Neural crest cell (in vitro differentiated cells): ENCODE data around the gene STX17. TPM values are rescaled to one million over a fixed set of nuclear protein-coding genes. Genes with fewer than 3 reads are reported as not detected.
"Not testable (repeated sequence)": the region's sequence is repeated elsewhere in the genome, so short reads cannot be mapped to it uniquely, and the experiment has no call there.

Experiments
- DNase-seq: peaks from one replicate; pipeline ENCODE4 v3.0.0; 2021; ENCODE audit warnings: low read depth, mixed read lengths, low spot score
- H3K27ac Mint-ChIP-seq: one replicate; pipeline ENCODE4 v1.8.0; 2021; ENCODE audit warnings: mild to moderate bottlenecking, mixed read lengths; ENCODE audit not compliant: unreplicated experiment
- H3K27me3 Mint-ChIP-seq: 2 replicates; pipeline ENCODE4 v1.8.0; 2021; ENCODE audit warnings: low read depth, mild to moderate bottlenecking, mixed read lengths
- H3K36me3 Mint-ChIP-seq: 2 replicates; pipeline ENCODE4 v1.8.0; 2021; ENCODE audit warnings: low read depth, mild to moderate bottlenecking, mixed read lengths
- H3K4me1 Mint-ChIP-seq: 2 replicates; pipeline ENCODE4 v1.8.0; 2021; ENCODE audit warnings: mixed read lengths
- H3K4me3 Mint-ChIP-seq: one replicate; pipeline ENCODE4 v1.8.0; 2021; ENCODE audit warnings: mild to moderate bottlenecking, mixed read lengths
- H3K9me3 Mint-ChIP-seq: 2 replicates; pipeline ENCODE4 v1.8.0; 2021; ENCODE audit warnings: mixed read lengths
- total RNA-seq: library from RNA; stranded (reverse); gene quantifications from 2 replicates; pipeline ENCODE4 v1.2.1, GENCODE V29; 2021
- TF ChIP-seq, protein P1 (sequence below): fragments of 200-600 bp; sonication (generic); conservative IDR thresholded peaks from 2 replicates; pipeline ENCODE4 v1.5.0; 2021; ENCODE audit warnings: antibody characterized with exemption, mild to moderate bottlenecking

The STX17 gene
- total RNA-seq, 1 donor from 2014 or later: 24.3 TPM

DNA sequence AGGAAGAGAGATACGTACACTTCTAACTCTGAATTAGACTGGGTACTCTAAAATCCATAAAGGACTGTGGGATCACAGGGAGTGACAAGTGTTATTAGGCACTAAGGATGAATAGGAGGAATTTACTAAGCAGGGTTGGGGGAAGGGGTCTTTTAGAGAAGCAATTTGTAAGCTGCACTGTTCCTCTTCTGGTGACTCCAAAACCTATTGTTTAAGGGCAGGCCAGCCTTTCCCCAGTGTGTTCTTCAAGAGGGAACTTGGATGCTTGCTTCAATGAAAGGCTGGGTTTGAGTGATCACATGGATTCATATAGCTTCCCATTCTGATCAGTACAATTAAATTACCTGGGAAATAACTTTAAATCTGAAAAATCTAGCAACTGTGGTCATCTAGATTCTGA lies 71.8 kb downstream of the STX17 start:
- no peak overlapping the region for H3K27ac Mint-ChIP-seq

DNA sequence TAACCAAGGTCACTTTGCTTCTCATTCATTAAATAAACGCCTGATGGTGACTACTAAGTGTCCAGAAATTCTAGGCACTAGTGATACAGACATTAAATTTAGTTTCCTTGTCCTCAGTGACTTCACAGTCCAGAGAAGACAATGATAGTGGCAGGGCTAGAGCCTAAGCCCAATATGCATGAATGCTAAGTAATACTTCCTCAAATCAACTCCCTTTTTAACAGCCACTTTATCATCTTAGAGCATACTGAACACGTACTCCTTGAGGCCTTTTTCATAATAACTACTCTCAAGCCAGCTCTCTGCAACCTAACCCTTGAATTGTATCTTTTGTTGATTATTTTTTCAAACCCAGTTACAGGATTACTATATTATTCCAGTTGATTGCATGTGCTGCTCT lies 74.1 kb downstream of the STX17 start:
- H3K27ac Mint-ChIP-seq: no peak overlapping the region
- no peaks in the 10 kb centered on the region for H3K9me3 Mint-ChIP-seq
- TF ChIP-seq, protein P1, sequence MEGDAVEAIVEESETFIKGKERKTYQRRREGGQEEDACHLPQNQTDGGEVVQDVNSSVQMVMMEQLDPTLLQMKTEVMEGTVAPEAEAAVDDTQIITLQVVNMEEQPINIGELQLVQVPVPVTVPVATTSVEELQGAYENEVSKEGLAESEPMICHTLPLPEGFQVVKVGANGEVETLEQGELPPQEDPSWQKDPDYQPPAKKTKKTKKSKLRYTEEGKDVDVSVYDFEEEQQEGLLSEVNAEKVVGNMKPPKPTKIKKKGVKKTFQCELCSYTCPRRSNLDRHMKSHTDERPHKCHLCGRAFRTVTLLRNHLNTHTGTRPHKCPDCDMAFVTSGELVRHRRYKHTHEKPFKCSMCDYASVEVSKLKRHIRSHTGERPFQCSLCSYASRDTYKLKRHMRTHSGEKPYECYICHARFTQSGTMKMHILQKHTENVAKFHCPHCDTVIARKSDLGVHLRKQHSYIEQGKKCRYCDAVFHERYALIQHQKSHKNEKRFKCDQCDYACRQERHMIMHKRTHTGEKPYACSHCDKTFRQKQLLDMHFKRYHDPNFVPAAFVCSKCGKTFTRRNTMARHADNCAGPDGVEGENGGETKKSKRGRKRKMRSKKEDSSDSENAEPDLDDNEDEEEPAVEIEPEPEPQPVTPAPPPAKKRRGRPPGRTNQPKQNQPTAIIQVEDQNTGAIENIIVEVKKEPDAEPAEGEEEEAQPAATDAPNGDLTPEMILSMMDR: no peak
- H3K27me3 Mint-ChIP-seq: no peaks in the 10 kb centered on the region
- no peaks in the 10 kb centered on the region for H3K36me3 Mint-ChIP-seq
- peaks cover 11% of the 10 kb centered on the region for H3K4me1 Mint-ChIP-seq
- H3K4me3 Mint-ChIP-seq: no peak overlapping the region
- no peak for DNase-seq

More for the DNA sequence above, 71.8 kb downstream of the STX17 start:
- Mint-ChIP-seq H3K4me1 (peaks cover 11% of the 10 kb centered on the region), H3K9me3 (no peaks in the 10 kb centered on the region), H3K27me3 (no peaks in the 10 kb centered on the region), H3K4me3 (no peak overlapping the region), H3K36me3 (no peaks in the 10 kb centered on the region)
- TF ChIP-seq, protein P1: no peak
- DNase-seq: no peak

DNA sequence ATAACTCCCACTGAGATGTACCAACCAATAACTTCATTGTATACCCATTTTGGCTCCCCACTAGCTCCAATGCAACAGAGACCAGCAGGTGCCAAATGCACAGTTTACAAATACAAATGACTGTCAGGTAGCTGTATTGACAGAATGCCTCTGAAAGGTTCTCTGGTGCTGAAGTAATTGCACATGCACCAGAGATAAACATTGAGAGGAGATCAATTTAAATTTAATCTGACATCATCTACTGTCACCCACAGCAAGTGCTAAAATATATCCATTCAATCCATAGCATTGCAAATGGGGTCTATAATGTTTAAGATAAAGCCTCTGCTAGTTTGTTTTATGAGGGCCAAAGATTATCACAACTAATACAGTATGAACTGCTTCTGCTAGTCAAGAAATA lies 80.2 kb downstream of the STX17 start:
- peaks cover 35% of the 10 kb centered on the region for H3K36me3 Mint-ChIP-seq
- DNase-seq: no peak
- H3K27me3 Mint-ChIP-seq: no peaks in the 10 kb centered on the region
- H3K27ac Mint-ChIP-seq: no peak overlapping the region
- peaks cover 13% of the 10 kb centered on the region for H3K9me3 Mint-ChIP-seq
- TF ChIP-seq, protein P1: no peak
- H3K4me1 Mint-ChIP-seq: no peaks in the 10 kb centered on the region
- H3K4me3 Mint-ChIP-seq: no peak overlapping the region

DNA sequence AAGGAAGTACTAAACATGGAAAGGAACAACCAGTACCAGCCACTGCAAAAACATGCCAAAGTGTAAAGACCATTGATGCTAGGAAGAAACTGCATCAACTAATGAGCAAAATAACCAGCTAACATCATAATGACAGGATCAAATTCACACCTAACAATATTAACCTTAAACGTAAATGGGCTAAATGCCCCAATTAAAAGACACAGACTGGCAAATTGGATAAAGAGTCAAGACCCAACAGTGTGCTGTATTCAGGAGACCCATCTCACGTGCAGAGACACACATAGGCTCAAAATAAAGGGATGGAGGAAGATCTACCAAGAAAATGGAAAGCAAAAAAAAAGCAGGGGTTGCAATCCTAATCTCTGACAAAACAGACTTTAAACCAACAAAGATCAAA lies 84.1 kb downstream of the STX17 start:
- H3K9me3 Mint-ChIP-seq: peaks cover 16% of the 10 kb centered on the region
- DNase-seq, H3K27ac Mint-ChIP-seq, H3K27me3 Mint-ChIP-seq, H3K4me3 Mint-ChIP-seq, H3K4me1 Mint-ChIP-seq: not testable (repeated sequence)
- peaks cover 67% of the 10 kb centered on the region for H3K36me3 Mint-ChIP-seq

DNA sequence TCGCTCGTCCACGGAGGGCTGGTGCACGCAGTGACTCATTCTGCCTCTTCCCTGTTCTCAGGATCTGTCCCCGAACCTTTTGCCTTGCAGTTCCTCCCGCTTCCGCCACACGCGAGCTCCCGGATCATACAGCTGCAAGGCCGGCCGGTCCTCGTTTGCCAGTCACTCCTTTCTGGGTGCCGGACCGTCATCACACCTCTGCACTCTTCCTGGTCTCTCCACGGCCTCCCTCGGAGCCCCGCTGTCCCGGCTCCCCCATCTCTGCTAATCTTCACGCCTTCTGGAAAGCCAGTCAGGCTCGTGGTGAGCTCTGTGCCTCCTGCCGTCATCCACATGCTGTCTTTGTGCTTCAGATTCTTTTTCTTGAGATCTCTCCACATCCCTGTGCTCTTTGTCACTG lies 91.8 kb downstream of the STX17 start:
- DNase-seq: no peak
- peaks cover 11% of the 10 kb centered on the region for H3K9me3 Mint-ChIP-seq
- no peaks in the 10 kb centered on the region for H3K27me3 Mint-ChIP-seq
- peak overlapping the region; percentile 83 for H3K27ac Mint-ChIP-seq
- H3K36me3 Mint-ChIP-seq: peaks cover 65% of the 10 kb centered on the region
- TF ChIP-seq, protein P1: no peak
- peaks cover 12% of the 10 kb centered on the region for H3K4me1 Mint-ChIP-seq
- H3K4me3 Mint-ChIP-seq: no peak overlapping the region

DNA sequence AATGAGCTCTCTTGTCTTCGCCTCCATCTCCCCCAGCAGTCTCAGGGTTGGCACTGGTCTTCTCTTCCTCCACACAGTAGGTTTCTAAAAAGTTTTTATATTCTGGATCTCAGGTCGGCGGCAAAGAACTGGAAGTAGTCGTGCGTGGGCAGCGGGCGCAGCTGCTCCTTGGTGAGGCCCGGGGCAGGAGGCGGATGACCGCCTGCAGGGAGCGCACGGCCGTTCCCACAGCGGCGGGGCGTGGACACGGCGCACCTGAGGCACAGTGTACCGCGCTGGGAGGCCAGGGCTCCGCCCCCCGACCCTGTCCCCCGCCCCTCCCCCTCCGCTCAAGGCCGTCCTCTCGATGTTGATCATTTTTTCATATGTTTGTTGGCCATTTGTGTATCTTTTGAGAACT lies 92.4 kb downstream of the STX17 start:
- Mint-ChIP-seq H3K4me1 (peaks cover 12% of the 10 kb centered on the region), H3K4me3 (no peak overlapping the region), H3K27me3 (no peaks in the 10 kb centered on the region), H3K27ac (no peak overlapping the region), H3K36me3 (peaks cover 66% of the 10 kb centered on the region), H3K9me3 (peaks cover 11% of the 10 kb centered on the region)
- TF ChIP-seq, protein P1: no peak
- DNase-seq: no peak
